IPS-20b (cell line): Measurements from ENCODE around the gene IGFBP7.
"Not testable (repeated sequence)": the region's sequence is repeated elsewhere in the genome, so short reads cannot be mapped to it uniquely, and the experiment has no call there.

Source experiments
- H3K27ac ChIP-seq: one replicate; pipeline ENCODE4 v1.5.1; 2013; ENCODE audit warnings: low read length
- H3K27me3 ChIP-seq: 2 replicates; pipeline ENCODE4 v1.6.1; 2013; ENCODE audit warnings: mild to moderate bottlenecking, low read length, inconsistent platforms; ENCODE audit not compliant: insufficient read depth
- H3K36me3 ChIP-seq: 2 replicates; pipeline ENCODE4 v1.6.1; 2013; ENCODE audit warnings: low read depth, mild to moderate bottlenecking, inconsistent platforms, low read length, moderate library complexity; ENCODE audit not compliant: insufficient read depth
- H3K4me1 ChIP-seq: 2 replicates; pipeline ENCODE4 v1.6.1; 2013; ENCODE audit warnings: mild to moderate bottlenecking, control low read depth, inconsistent platforms, low read length, moderate library complexity; ENCODE audit not compliant: insufficient read depth
- H3K4me3 ChIP-seq: 2 replicates; pipeline ENCODE4 v1.5.1; 2013; ENCODE audit warnings: mild to moderate bottlenecking, low read length, inconsistent platforms
- H3K9ac ChIP-seq: 2 replicates; pipeline ENCODE4 v1.6.1; 2013; ENCODE audit warnings: low read depth, mild to moderate bottlenecking, inconsistent platforms, low read length, moderate library complexity
- H3K9me3 ChIP-seq: 2 replicates; pipeline ENCODE4 v1.6.1; 2013; ENCODE audit warnings: mild to moderate bottlenecking, low read depth, low read length, inconsistent platforms; ENCODE audit not compliant: insufficient read depth

IGFBP7 gene

DNA sequence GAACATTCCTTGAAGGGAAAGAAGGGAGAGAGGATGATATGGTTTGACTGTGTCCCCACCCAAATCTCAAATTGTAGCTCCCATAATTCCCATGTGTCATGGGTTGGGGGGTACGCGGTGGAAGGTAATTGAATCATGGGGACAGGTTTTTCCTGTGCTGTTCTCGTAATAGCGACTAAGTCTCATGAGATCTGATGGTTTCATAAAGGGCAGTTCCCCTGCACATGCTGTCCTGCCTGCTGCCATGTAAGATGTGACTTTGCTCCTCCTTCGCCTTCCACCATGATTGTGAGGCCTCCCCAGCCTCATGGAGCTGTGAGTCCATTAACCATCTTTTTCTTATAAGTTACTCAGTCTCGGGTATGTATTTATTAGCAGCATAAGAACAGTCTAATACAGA is 63.1 kb downstream of the IGFBP7 start:
- not testable (repeated sequence) for H3K4me1 ChIP-seq, H3K9me3 ChIP-seq, H3K9ac ChIP-seq, H3K36me3 ChIP-seq, H3K27ac ChIP-seq, H3K27me3 ChIP-seq, H3K4me3 ChIP-seq

DNA sequence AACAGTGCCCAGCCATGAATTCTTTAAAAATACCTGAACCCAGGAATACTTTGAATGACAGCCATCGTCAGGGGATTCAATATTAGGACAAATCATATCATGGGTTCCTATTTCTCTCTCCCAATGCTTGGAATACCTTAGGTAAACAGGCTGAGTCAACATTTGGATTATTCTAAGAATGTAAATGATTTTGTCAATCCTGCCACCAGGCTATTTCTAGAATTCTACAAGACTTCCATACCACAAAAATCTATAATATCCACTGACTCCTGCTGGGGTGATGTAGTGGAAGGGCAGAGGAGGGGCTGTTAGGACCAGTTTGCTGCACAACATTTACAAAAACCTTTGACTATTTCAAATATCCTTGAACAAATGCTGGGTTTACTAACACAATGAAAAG is 65.2 kb downstream of the IGFBP7 start:
- Histone ChIP-seq H3K27me3 (no peaks in the 10 kb centered on the region), H3K9ac (no peak overlapping the region), H3K4me3 (no peak overlapping the region), H3K27ac (no peak overlapping the region), H3K9me3 (no peaks in the 10 kb centered on the region), H3K36me3 (no peaks in the 10 kb centered on the region), H3K4me1 (no peaks in the 10 kb centered on the region)

- H3K27me3 ChIP-seq: no peaks in the 10 kb centered on the region
- no peaks in the 10 kb centered on the region for H3K4me1 ChIP-seq
- H3K27ac ChIP-seq: no peak overlapping the region
- H3K9ac ChIP-seq: no peak overlapping the region
- H3K4me3 ChIP-seq: no peak overlapping the region
- no peaks in the 10 kb centered on the region for H3K9me3 ChIP-seq
- H3K36me3 ChIP-seq: no peaks in the 10 kb centered on the region
Observed at GRCh38 chr4:57044279-57044678, 65.9 kb downstream of the IGFBP7 start.

- Histone ChIP-seq H3K36me3 (no peaks in the 10 kb centered on the region), H3K9me3 (no peaks in the 10 kb centered on the region), H3K4me1 (no peaks in the 10 kb centered on the region), H3K9ac (no peak overlapping the region), H3K27me3 (no peaks in the 10 kb centered on the region), H3K4me3 (no peak overlapping the region), H3K27ac (no peak overlapping the region)
Observed at GRCh38 chr4:57043347-57044251, 66.6 kb downstream of the IGFBP7 start.

DNA sequence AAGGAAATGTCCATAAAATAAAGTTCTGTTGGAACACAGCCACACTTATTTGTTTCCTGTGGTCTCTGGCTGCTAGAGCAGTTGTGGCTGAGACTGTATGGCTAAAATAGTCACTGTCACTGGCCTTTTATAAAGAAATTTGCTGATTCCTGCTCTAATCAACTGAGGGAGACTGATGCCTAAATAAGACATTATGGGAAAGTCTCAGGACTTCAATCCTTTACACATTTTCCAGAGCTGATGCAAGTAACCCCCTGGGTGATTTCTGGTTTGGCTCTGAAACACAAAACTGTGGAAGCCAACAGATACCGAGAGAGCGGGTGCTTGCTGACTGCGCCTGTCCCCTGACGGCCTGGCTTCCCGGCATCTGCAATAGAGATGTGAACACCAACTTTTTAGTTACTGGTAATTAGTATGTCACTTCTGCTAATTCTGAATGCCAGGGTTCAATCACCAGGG is 67.4 kb downstream of the IGFBP7 start:
- Histone ChIP-seq H3K27me3 (no peaks in the 10 kb centered on the region), H3K27ac (no peak overlapping the region), H3K36me3 (no peaks in the 10 kb centered on the region), H3K9me3 (no peaks in the 10 kb centered on the region), H3K4me1 (no peaks in the 10 kb centered on the region), H3K9ac (no peak overlapping the region), H3K4me3 (no peak overlapping the region)

GRCh38 chr4:57041020-57041419 is 69.2 kb downstream of the IGFBP7 start:
- H3K4me3 ChIP-seq: no peak overlapping the region
- H3K36me3 ChIP-seq: no peaks in the 10 kb centered on the region
- H3K4me1 ChIP-seq: no peaks in the 10 kb centered on the region
- H3K27me3 ChIP-seq: no peaks in the 10 kb centered on the region
- no peaks in the 10 kb centered on the region for H3K9me3 ChIP-seq
- H3K27ac ChIP-seq: no peak overlapping the region
- no peak overlapping the region for H3K9ac ChIP-seq

GRCh38 chr4:57040510-57040909 is 69.7 kb downstream of the IGFBP7 start:
- Histone ChIP-seq H3K27me3 (no peaks in the 10 kb centered on the region), H3K36me3 (no peaks in the 10 kb centered on the region), H3K4me1 (no peaks in the 10 kb centered on the region)

DNA sequence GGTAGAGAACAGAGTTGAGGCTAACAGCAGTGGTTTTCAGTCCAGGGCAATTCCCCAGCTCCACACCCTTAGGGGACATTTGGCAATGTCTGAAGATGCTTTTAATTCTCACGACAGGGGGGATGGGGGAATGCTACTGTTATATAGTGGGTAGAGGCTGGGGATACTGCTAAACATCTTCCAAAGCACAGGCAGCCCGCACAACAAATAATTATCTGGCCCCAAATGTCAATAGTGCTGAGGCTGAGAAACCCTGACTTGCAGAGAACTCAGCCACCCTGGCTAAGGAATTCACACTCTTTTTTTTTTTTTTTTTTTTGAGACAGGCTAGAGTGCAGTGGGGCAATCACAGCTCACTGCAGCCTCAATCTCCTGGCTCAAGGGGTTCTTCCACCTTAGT is 70.8 kb downstream of the IGFBP7 start:
- Histone ChIP-seq H3K27ac (no peak overlapping the region), H3K36me3 (no peaks in the 10 kb centered on the region), H3K4me3 (no peak overlapping the region), H3K27me3 (no peaks in the 10 kb centered on the region), H3K9me3 (no peaks in the 10 kb centered on the region), H3K4me1 (no peaks in the 10 kb centered on the region), H3K9ac (no peak overlapping the region)

More at GRCh38 chr4:57040510-57040909, 69.7 kb downstream of the IGFBP7 start:
- Histone ChIP-seq H3K9me3 (no peaks in the 10 kb centered on the region), H3K9ac (no peak overlapping the region), H3K4me3 (no peak overlapping the region), H3K27ac (no peak overlapping the region)

GRCh38 chr4:57037982-57038604 is 72.1 kb downstream of the IGFBP7 start:
- Histone ChIP-seq H3K4me1 (no peaks in the 10 kb centered on the region), H3K27me3 (no peaks in the 10 kb centered on the region), H3K27ac (no peak overlapping the region), H3K9ac (peak overlapping the region; percentile 6; the same call in 1 of the 2 replicates), H3K9me3 (no peaks in the 10 kb centered on the region), H3K36me3 (no peaks in the 10 kb centered on the region; the same call in 1 of the 2 replicates), H3K4me3 (peak overlapping the region; percentile 42; the same call in 1 of the 2 replicates)

DNA sequence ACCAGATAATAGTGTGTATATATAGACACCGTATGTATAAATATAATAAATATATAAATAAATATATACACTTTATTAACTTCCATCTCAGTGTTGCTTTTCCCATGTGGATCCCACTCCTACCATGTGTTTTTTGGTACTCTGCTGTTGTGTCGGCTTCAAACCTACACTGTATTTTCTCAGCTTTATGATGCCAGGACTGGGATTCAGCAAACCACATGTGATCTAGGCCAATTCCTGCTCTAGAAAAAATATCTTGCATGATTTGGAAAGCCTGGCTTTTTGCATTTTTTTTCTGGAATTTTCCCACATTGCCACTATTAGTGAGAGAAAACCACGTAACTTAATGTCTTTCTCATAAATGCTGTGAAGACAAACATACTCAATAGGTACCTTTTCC is 75.7 kb downstream of the IGFBP7 start:
- no peaks in the 10 kb centered on the region for H3K9me3 ChIP-seq
- H3K27me3 ChIP-seq: no peaks in the 10 kb centered on the region
- no peaks in the 10 kb centered on the region for H3K4me1 ChIP-seq
- no peak overlapping the region for H3K9ac ChIP-seq
- H3K27ac ChIP-seq: no peak overlapping the region
- no peak overlapping the region for H3K4me3 ChIP-seq
- H3K36me3 ChIP-seq: peaks cover 30% of the 10 kb centered on the region

- Histone ChIP-seq H3K4me3 (no peak overlapping the region), H3K4me1 (no peaks in the 10 kb centered on the region), H3K27ac (no peak overlapping the region), H3K27me3 (no peaks in the 10 kb centered on the region), H3K9me3 (no peaks in the 10 kb centered on the region), H3K9ac (no peak overlapping the region), H3K36me3 (peaks cover 96% of the 10 kb centered on the region)
Observed at GRCh38 chr4:57023104-57023503, 87.1 kb downstream of the IGFBP7 start.
